Stimulated activated naive CD8-positive, alpha-beta T cell treated with anti-CD3 and anti-CD28 coated beads, Interleukin-15, Interleukin-2, amounts not matched to agents 100 U/mL and 50 U/mL, for 24 hours (primary cell): ENCODE measurements around the gene LPP.
"Not testable (repeated sequence)": the region's sequence is repeated elsewhere in the genome, so short reads cannot be mapped to it uniquely, and the experiment has no call there.

Experiments used
- ATAC-seq: fragments of 150-1000 bp; cut with Tn5 transposase; one replicate; pipeline ENCODE4 v1.10.0; 2021
- DNase-seq: peaks from one replicate; pipeline ENCODE4 v3.0.0; 2021

The LPP gene

GRCh38 chr3:188400494-188401243 is 246.7 kb downstream of the LPP start:
- ATAC-seq (peak; percentile 75), DNase-seq (peak; percentile 24)

GRCh38 chr3:188401244-188401993 is 247.5 kb downstream of the LPP start:
- DNase-seq (no peak), ATAC-seq (no peak)

- DNase-seq (no peak), ATAC-seq (no peak)
Measured at GRCh38 chr3:188402229-188402628, 248.3 kb downstream of the LPP start.

GRCh38 chr3:188403404-188403803 is 249.4 kb downstream of the LPP start:
- no peak for DNase-seq
- no peak for ATAC-seq

- ATAC-seq: no peak
- no peak for DNase-seq
Measured at GRCh38 chr3:188404124-188404523, 250.2 kb downstream of the LPP start.

GRCh38 chr3:188404701-188405100 is 250.7 kb downstream of the LPP start:
- DNase-seq: no peak
- no peak for ATAC-seq

GRCh38 chr3:188407158-188407880 is 253.4 kb downstream of the LPP start:
- no peak for ATAC-seq
- DNase-seq: no peak

- no peak for ATAC-seq
- no peak for DNase-seq
Measured at GRCh38 chr3:188408831-188409230, 254.9 kb downstream of the LPP start.

GRCh38 chr3:188411750-188412149 is 257.8 kb downstream of the LPP start:
- no peak for ATAC-seq
- no peak for DNase-seq

- DNase-seq (no peak), ATAC-seq (no peak)
Measured at GRCh38 chr3:188415196-188415595, 261.2 kb downstream of the LPP start.

GRCh38 chr3:188416041-188416440 is 262.1 kb downstream of the LPP start:
- DNase-seq (no peak), ATAC-seq (no peak)

- ATAC-seq (no peak), DNase-seq (no peak)
Measured at GRCh38 chr3:188417271-188417696, 263.3 kb downstream of the LPP start.

- ATAC-seq (no peak), DNase-seq (no peak)
Measured at GRCh38 chr3:188417766-188418165, 263.8 kb downstream of the LPP start.

- ATAC-seq: no peak
- no peak for DNase-seq
Measured at GRCh38 chr3:188421151-188421821, 267.3 kb downstream of the LPP start.

GRCh38 chr3:188421836-188422540 is 268.0 kb downstream of the LPP start:
- DNase-seq: no peak
- ATAC-seq: peak; percentile 63

- ATAC-seq: not testable (repeated sequence)
Measured at GRCh38 chr3:188427981-188428380, 274.0 kb downstream of the LPP start.

GRCh38 chr3:188431040-188431439 is 277.1 kb downstream of the LPP start:
- ATAC-seq (no peak), DNase-seq (no peak)

More at GRCh38 chr3:188427981-188428380, 274.0 kb downstream of the LPP start:
- not testable (repeated sequence) for DNase-seq

GRCh38 chr3:188431553-188431952 is 277.6 kb downstream of the LPP start:
- no peak for ATAC-seq
- no peak for DNase-seq

GRCh38 chr3:188432802-188433520 is 279.0 kb downstream of the LPP start:
- DNase-seq: no peak
- no peak for ATAC-seq

GRCh38 chr3:188433521-188434150 is 279.7 kb downstream of the LPP start:
- DNase-seq: no peak
- ATAC-seq: no peak
